GM18873 (cell line): ENCODE data around the gene MATN4.

ENCODE experiments used
- ATAC-seq: cut with Tn5 transposase; IDR thresholded peaks from one replicate; pipeline ENCODE4 v1.9.1; 2021; ENCODE audit warnings: mild to moderate bottlenecking, moderate library complexity, moderate number of reproducible peaks; ENCODE audit not compliant: unreplicated experiment, low FRiP score

MATN4 gene

GRCh38 chr20:45316150-45317080 lies 8.3 kb upstream of the MATN4 start:
- ATAC-seq, result no peak

GRCh38 chr20:45315672-45316071 lies 7.6 kb upstream of the MATN4 start:
- ATAC-seq, result no peak

GRCh38 chr20:45313943-45314342 lies 5.8 kb upstream of the MATN4 start:
- ATAC-seq, result no peak

GRCh38 chr20:45313065-45313695 lies 5.1 kb upstream of the MATN4 start:
- no peak for ATAC-seq

GRCh38 chr20:45312241-45312640 lies 4.1 kb upstream of the MATN4 start:
- ATAC-seq, result no peak

GRCh38 chr20:45311589-45312211 lies 3.6 kb upstream of the MATN4 start:
- no peak for ATAC-seq

GRCh38 chr20:45309075-45309474 lies 976 bp upstream of the MATN4 start:
- no peak for ATAC-seq

- no peak for ATAC-seq
Observed at GRCh38 chr20:45307076-45307640, 941 bp downstream of the MATN4 start.

- no peak for ATAC-seq
Observed at GRCh38 chr20:45306431-45306982, 1.6 kb downstream of the MATN4 start, which contains the start of gene RBPJL. RBPJL (plus strand) TSS chr20:45306840; CDS start chr20:45306923, 83 bp downstream.

- no peak for ATAC-seq
Observed at GRCh38 chr20:45305262-45305661, 2.8 kb downstream of the MATN4 start.

- no peak for ATAC-seq
Observed at GRCh38 chr20:45304464-45304999, 3.6 kb downstream of the MATN4 start.

GRCh38 chr20:45303586-45304463 lies 4.3 kb downstream of the MATN4 start:
- no peak for ATAC-seq

GRCh38 chr20:45301824-45302271 lies 6.3 kb downstream of the MATN4 start:
- no peak for ATAC-seq

GRCh38 chr20:45300961-45301360 lies 7.1 kb downstream of the MATN4 start:
- no peak for ATAC-seq

GRCh38 chr20:45299786-45300185 lies 8.3 kb downstream of the MATN4 start:
- no peak for ATAC-seq

GRCh38 chr20:45297786-45298497 lies 10.2 kb downstream of the MATN4 start:
- no peak for ATAC-seq

- no peak for ATAC-seq
Observed at GRCh38 chr20:45294659-45295058, 13.4 kb downstream of the MATN4 start.

GRCh38 chr20:45294003-45294368 lies 14.1 kb downstream of the MATN4 start:
- ATAC-seq, result no peak
